ENCODE data around the gene FAM89B. TPM values are rescaled to one million over a fixed set of nuclear protein-coding genes. Genes with fewer than 3 reads are reported as not detected.

Gene FAM89B
- total RNA-seq, 1 donor from 2014 or later = 47.5 TPM

DNA sequence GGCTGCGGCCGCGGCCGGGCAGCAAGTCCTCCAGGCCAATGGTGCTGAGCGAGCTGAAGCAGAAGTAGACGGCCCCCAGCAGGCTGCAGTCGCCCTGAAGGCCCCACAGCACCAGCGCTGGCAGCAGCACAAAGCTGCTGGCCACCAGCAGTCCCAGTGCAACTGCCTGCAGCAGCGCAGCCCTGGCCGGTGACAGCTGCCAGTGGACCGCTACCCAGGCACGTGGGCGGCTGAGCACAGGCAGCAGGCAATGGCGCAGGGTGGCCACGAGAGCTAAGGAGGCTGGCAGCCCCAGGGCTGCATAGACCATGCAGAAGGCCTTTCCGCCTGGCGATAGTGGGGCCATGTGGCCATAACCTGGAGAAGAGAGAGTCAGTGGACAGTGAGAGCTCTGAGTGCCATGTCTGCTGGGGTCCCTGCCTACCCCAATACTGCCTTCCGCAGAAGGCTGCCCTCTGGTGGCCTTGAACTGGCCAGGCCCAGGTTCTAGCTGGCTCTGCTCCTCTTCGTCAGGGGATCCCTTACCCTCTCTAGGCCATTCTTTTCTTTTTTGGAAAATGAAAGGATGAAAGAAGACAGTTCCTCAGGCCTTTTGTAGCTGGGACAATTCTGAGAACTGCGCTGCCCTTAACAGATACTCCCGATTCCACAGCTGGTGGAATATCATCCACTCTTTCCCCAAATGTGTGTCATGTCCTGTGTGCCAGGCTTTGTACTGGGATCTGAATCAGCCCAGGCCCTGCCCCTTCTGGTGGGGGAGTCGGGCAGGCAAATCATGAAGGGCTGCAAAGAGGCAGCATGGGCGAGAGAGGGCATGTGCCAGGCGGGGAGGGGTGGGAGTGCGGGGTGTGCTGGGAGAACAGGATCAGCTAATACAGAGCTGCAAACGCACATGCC is 21.4 kb downstream of the FAM89B start:
- H4K20me1 ChIP-seq (ENCODE audit: insufficient read depth, low read length) = peaks cover 3% of the 10 kb centered on the region
- H3K79me2 ChIP-seq (ENCODE audit: insufficient read depth, low read length) = no peaks in the 10 kb centered on the region
- DNase-seq (ENCODE audit: low read depth) (no peak), FAIRE-seq (no peak)
- H3K36me3 ChIP-seq (ENCODE audit: insufficient read depth, low read length) = peaks cover 2% of the 10 kb centered on the region
- Mint-ChIP-seq H3K27ac (ENCODE audit: unreplicated experiment) (no peak overlapping the region), H3K4me1 (ENCODE audit: low read depth, unreplicated experiment) (no peaks in the 10 kb centered on the region), H3K36me3 (ENCODE audit: low read depth, unreplicated experiment) (peaks cover under 1% of the 10 kb centered on the region), H3K27me3 (ENCODE audit: low read depth, unreplicated experiment) (peaks cover 10% of the 10 kb centered on the region), H3K9me3 (ENCODE audit: unreplicated experiment) (no peaks in the 10 kb centered on the region), H3K4me3 (ENCODE audit: unreplicated experiment) (no peak overlapping the region)
- TF ChIP-seq EZH2 (IDR thresholded peaks at IDR 0.05; ENCODE audit: insufficient read depth, low read length) (no peak), CTCF (IDR thresholded peaks at IDR 0.05; ENCODE audit: insufficient read depth, low read depth, low read length) (peak; percentile 61)
- no peak overlapping the region for H3K4me2 ChIP-seq (ENCODE audit: low read length)
- H3K27me3 ChIP-seq (ENCODE audit: insufficient read depth, low read length) = no peaks in the 10 kb centered on the region
- no peak overlapping the region for H3K4me3 ChIP-seq (ENCODE audit: insufficient read depth, low read depth, low read length)
- H3K27ac ChIP-seq (ENCODE audit: low read depth, low read length) = no peak overlapping the region
- H3K4me1 ChIP-seq (ENCODE audit: insufficient read depth, low read length) = peaks cover 4% of the 10 kb centered on the region
- no peak overlapping the region for H3K9ac ChIP-seq (ENCODE audit: low read length)
- H3K9me3 ChIP-seq (ENCODE audit: insufficient read depth, low read depth, low read length) = no peaks in the 10 kb centered on the region
- no peak overlapping the region for H2AFZ ChIP-seq (ENCODE audit: low read depth, low read length)

DNA sequence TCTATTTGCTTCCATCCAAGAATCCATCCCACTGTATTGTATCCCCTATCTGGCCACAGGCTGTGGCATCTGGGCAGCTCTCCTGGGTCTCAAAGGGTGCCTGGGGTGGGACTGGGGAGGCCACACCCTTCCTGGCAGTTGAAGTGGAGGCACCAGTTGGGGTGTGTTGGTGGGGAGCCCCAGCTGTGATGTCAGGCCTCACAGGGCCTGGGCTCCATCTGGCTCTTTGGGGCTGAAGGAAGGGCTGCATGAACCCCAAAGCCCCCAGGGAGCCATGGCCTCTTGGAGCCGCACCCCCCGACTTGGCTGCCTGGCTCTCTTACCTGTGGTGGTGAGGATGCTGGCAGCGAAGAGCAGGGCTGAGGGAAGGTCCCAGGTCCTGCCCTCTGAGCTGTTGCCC is 22.8 kb downstream of the FAM89B start:
- H3K9me3 Mint-ChIP-seq (ENCODE audit: unreplicated experiment) = no peaks in the 10 kb centered on the region
- Histone ChIP-seq H3K4me2 (ENCODE audit: low read length) (no peak overlapping the region), H3K4me3 (ENCODE audit: insufficient read depth, low read depth, low read length) (no peak overlapping the region), H3K9ac (ENCODE audit: low read length) (no peak overlapping the region), H4K20me1 (ENCODE audit: insufficient read depth, low read length) (peaks cover 3% of the 10 kb centered on the region), H3K27me3 (ENCODE audit: insufficient read depth, low read length) (no peaks in the 10 kb centered on the region), H2AFZ (ENCODE audit: low read depth, low read length) (no peak overlapping the region), H3K79me2 (ENCODE audit: insufficient read depth, low read length) (no peaks in the 10 kb centered on the region), H3K36me3 (ENCODE audit: insufficient read depth, low read length) (peaks cover 2% of the 10 kb centered on the region), H3K27ac (ENCODE audit: low read depth, low read length) (no peak overlapping the region), H3K9me3 (ENCODE audit: insufficient read depth, low read depth, low read length) (no peaks in the 10 kb centered on the region), H3K4me1 (ENCODE audit: insufficient read depth, low read length) (peaks cover 4% of the 10 kb centered on the region)
- DNase-seq (ENCODE audit: low read depth) (no peak), FAIRE-seq (no peak)
- H3K27me3 Mint-ChIP-seq (ENCODE audit: low read depth, unreplicated experiment) = peaks cover 7% of the 10 kb centered on the region
- H3K36me3 Mint-ChIP-seq (ENCODE audit: low read depth, unreplicated experiment) = peaks cover 4% of the 10 kb centered on the region
- H3K4me3 Mint-ChIP-seq (ENCODE audit: unreplicated experiment) = no peak overlapping the region
- H3K27ac Mint-ChIP-seq (ENCODE audit: unreplicated experiment) = no peak overlapping the region
- TF ChIP-seq CTCF (IDR thresholded peaks at IDR 0.05; ENCODE audit: insufficient read depth, low read depth, low read length) (no peak), EZH2 (IDR thresholded peaks at IDR 0.05; ENCODE audit: insufficient read depth, low read length) (no peak)
- no peaks in the 10 kb centered on the region for H3K4me1 Mint-ChIP-seq (ENCODE audit: low read depth, unreplicated experiment)

All from astrocyte (in vitro differentiated cells and primary cell).